ENCODE results near the gene CETN3. TPM values are rescaled to one million over a fixed set of nuclear protein-coding genes. Genes with fewer than 3 reads are reported as not detected.

The CETN3 gene
- total and polyA plus RNA-seq, 2 of the 13 experiments (the other 11 are each of a cell fraction or from before 2014, with no cell fraction given) = 15.4 to 71.5 TPM

- TF ChIP-seq CCAR2 (optimal IDR thresholded peaks at IDR 0.05; ENCODE audit: low read depth, low read length) (no peak), ZNF569 (CRISPR knock-in tag; IDR thresholded peaks at IDR 0.05; ENCODE audit: borderline replicate concordance) (no peak), MED8 (CRISPR knock-in tag; IDR thresholded peaks at IDR 0.05; ENCODE audit: insufficient replicate concordance) (peak; percentile 54), ISX (CRISPR knock-in tag; conservative IDR thresholded peaks at IDR 0.05) (0 out of 2 replicates have a peak, but pooled peaks have one; percentile 63), ZNF792 (CRISPR knock-in tag; IDR thresholded peaks at IDR 0.05) (peak; percentile 85), ZNF652 (CRISPR knock-in tag; IDR thresholded peaks at IDR 0.05; ENCODE audit: borderline replicate concordance, low read depth) (no peak), HNRNPL (IDR thresholded peaks at IDR 0.05; ENCODE audit: low read depth, low read length) (no peak), SRF (IDR thresholded peaks at IDR 0.05; ENCODE audit: low read depth, low read length) (peak; percentile 66; the same call in 1 of the 2 replicates), TCF7 (IDR thresholded peaks at IDR 0.05; ENCODE audit: low read depth) (no peak), XRCC5 (optimal IDR thresholded peaks at IDR 0.05; ENCODE audit: low read length) (peak; percentile 23), MTF2 (CRISPR knock-in tag; IDR thresholded peaks at IDR 0.05; ENCODE audit: borderline replicate concordance) (no peak), ZNF24 (IDR thresholded peaks at IDR 0.05) (no peak), CHCHD3 (CRISPR knock-in tag; IDR thresholded peaks at IDR 0.05) (0 out of 2 replicates have a peak, but pooled peaks have one; percentile 56), IRX3 (CRISPR knock-in tag; IDR thresholded peaks at IDR 0.05; ENCODE audit: borderline replicate concordance, low read depth) (peak; percentile 88; the same call in 1 of the 2 replicates), U2AF2 (IDR thresholded peaks at IDR 0.05; ENCODE audit: low read depth, low read length) (no peak), ZNF775 (CRISPR knock-in tag; IDR thresholded peaks at IDR 0.05; ENCODE audit: borderline replicate concordance) (0 out of 2 replicates have a peak, but pooled peaks have one; percentile 69), BORCS8-MEF2B (CRISPR knock-in tag; IDR thresholded peaks at IDR 0.05) (peak; percentile 86), DRAP1 (CRISPR knock-in tag; IDR thresholded peaks at IDR 0.05) (peak; percentile 94)
- TF ChIP-seq, protein P1, sequence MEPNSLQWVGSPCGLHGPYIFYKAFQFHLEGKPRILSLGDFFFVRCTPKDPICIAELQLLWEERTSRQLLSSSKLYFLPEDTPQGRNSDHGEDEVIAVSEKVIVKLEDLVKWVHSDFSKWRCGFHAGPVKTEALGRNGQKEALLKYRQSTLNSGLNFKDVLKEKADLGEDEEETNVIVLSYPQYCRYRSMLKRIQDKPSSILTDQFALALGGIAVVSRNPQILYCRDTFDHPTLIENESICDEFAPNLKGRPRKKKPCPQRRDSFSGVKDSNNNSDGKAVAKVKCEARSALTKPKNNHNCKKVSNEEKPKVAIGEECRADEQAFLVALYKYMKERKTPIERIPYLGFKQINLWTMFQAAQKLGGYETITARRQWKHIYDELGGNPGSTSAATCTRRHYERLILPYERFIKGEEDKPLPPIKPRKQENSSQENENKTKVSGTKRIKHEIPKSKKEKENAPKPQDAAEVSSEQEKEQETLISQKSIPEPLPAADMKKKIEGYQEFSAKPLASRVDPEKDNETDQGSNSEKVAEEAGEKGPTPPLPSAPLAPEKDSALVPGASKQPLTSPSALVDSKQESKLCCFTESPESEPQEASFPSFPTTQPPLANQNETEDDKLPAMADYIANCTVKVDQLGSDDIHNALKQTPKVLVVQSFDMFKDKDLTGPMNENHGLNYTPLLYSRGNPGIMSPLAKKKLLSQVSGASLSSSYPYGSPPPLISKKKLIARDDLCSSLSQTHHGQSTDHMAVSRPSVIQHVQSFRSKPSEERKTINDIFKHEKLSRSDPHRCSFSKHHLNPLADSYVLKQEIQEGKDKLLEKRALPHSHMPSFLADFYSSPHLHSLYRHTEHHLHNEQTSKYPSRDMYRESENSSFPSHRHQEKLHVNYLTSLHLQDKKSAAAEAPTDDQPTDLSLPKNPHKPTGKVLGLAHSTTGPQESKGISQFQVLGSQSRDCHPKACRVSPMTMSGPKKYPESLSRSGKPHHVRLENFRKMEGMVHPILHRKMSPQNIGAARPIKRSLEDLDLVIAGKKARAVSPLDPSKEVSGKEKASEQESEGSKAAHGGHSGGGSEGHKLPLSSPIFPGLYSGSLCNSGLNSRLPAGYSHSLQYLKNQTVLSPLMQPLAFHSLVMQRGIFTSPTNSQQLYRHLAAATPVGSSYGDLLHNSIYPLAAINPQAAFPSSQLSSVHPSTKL (CRISPR knock-in tag; IDR thresholded peaks at IDR 0.05) = peak; percentile 67
- TF ChIP-seq, protein P2, sequence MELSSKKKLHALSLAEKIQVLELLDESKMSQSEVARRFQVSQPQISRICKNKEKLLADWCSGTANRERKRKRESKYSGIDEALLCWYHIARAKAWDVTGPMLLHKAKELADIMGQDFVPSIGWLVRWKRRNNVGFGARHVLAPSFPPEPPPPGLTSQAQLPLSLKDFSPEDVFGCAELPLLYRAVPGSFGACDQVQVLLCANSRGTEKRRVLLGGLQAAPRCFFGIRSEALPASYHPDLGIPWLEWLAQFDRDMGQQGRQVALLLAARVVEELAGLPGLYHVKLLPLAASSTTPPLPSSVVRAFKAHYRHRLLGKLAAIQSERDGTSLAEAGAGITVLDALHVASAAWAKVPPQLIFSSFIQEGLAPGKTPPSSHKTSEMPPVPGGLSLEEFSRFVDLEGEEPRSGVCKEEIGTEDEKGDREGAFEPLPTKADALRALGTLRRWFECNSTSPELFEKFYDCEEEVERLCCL (CRISPR knock-in tag; IDR thresholded peaks at IDR 0.05; ENCODE audit: borderline replicate concordance) = no peak
- TF ChIP-seq, protein P3, sequence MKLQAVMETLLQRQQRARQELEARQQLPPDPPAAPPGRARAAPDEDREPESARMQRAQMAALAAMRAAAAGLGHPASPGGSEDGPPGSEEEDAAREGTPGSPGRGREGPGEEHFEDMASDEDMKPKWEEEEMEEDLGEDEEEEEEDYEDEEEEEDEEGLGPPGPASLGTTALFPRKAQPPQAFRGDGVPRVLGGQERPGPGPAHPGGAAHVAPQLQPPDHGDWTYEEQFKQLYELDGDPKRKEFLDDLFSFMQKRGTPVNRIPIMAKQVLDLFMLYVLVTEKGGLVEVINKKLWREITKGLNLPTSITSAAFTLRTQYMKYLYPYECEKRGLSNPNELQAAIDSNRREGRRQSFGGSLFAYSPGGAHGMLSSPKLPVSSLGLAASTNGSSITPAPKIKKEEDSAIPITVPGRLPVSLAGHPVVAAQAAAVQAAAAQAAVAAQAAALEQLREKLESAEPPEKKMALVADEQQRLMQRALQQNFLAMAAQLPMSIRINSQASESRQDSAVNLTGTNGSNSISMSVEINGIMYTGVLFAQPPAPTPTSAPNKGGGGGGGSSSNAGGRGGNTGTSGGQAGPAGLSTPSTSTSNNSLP (IDR thresholded peaks at IDR 0.05; ENCODE audit: low read depth, low read length) = no peak; the same call in 1 of the 2 replicates
- TF ChIP-seq, protein P4, sequence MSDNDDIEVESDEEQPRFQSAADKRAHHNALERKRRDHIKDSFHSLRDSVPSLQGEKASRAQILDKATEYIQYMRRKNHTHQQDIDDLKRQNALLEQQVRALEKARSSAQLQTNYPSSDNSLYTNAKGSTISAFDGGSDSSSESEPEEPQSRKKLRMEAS (IDR thresholded peaks at IDR 0.05) = peak; percentile 92
Observed at GRCh38 chr5:90409318-90410177, at the start of gene CETN3 (continued).

Data from HepG2 (cell line).